Adrenal gland (tissue), 5 donors: ENCODE results near the gene AP1B1.

Source experiments
- POLR2A ChIP-seq, 2 donors: fragments of 450-650 bp; IDR thresholded peaks; one replicate each; pipeline ENCODE4 v1.6.1; 2017; ENCODE audit warnings: antibody characterized with exemption in 2 of 2, mild to moderate bottlenecking in 2 of 2, moderate library complexity in 1 of 2
- TF ChIP-seq, protein P1 (sequence below), 6 experiments: fragments of 450-650 bp in 4 of 6; fragments of 200-600 bp in 2 of 6; sonication (generic) in 1 of 6; IDR thresholded peaks; 1 replicate in 5 of 6; 2 replicates in 1 of 6; pipeline versions ENCODE4 v1.5.1 to v1.8.0; 2016 to 2021; ENCODE audit warnings: antibody characterized with exemption in 6 of 6, mild to moderate bottlenecking in 2 of 6, moderate library complexity in 1 of 6
- donor health status: DM: no; HTN: no; CAD: no.

DNA sequence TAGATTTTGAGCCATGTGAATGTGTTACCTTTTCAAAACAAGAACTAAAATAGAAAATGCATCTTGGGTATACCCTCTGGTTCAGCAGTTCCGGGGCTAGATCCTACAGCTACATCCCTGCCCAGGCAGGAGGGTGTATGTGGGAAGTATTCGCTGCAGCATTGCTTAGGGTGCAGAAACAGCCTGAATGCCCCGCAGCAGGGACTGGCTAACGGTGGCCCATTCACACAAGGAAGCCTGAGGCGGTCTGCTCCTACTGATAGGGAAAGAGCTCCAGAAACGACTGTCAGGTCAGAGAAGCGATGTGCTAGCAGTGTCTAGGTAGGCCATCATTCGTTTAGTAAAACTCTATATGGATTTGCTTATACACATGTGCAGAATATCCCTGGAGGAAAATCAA lies 63.0 kb downstream of the AP1B1 start:
- TF ChIP-seq POLR2A (IDR thresholded peaks at IDR 0.05), result no peak
- TF ChIP-seq, protein P1, sequence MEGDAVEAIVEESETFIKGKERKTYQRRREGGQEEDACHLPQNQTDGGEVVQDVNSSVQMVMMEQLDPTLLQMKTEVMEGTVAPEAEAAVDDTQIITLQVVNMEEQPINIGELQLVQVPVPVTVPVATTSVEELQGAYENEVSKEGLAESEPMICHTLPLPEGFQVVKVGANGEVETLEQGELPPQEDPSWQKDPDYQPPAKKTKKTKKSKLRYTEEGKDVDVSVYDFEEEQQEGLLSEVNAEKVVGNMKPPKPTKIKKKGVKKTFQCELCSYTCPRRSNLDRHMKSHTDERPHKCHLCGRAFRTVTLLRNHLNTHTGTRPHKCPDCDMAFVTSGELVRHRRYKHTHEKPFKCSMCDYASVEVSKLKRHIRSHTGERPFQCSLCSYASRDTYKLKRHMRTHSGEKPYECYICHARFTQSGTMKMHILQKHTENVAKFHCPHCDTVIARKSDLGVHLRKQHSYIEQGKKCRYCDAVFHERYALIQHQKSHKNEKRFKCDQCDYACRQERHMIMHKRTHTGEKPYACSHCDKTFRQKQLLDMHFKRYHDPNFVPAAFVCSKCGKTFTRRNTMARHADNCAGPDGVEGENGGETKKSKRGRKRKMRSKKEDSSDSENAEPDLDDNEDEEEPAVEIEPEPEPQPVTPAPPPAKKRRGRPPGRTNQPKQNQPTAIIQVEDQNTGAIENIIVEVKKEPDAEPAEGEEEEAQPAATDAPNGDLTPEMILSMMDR (IDR thresholded peaks at IDR 0.05), result no peak
